HG03196 (cell line): Measurements from ENCODE around the gene RDX.

Experiments used
- ATAC-seq: cut with Tn5 transposase; IDR thresholded peaks from one replicate; pipeline ENCODE4 v1.9.1; 2021; ENCODE audit not compliant: unreplicated experiment

The RDX gene

GRCh38 chr11:110134110-110134509 lies 162.3 kb downstream of the RDX start:
- ATAC-seq: no peak

GRCh38 chr11:110133160-110133559 lies 163.3 kb downstream of the RDX start:
- ATAC-seq: no peak

GRCh38 chr11:110131386-110132123 lies 164.9 kb downstream of the RDX start:
- ATAC-seq: no peak

GRCh38 chr11:110130642-110131238 lies 165.7 kb downstream of the RDX start:
- ATAC-seq: no peak

GRCh38 chr11:110128161-110128560 lies 168.3 kb downstream of the RDX start:
- no peak for ATAC-seq

GRCh38 chr11:110126936-110127335 lies 169.5 kb downstream of the RDX start:
- ATAC-seq: no peak

- no peak for ATAC-seq
Measured at GRCh38 chr11:110125632-110126031, 170.8 kb downstream of the RDX start.
